B cell (primary cell): ENCODE data around the gene ANKRD44.

Experiments
- CTCF ChIP-seq: fragments of 200-600 bp; IDR thresholded peaks from one replicate; pipeline ENCODE4 v1.8.0; 2022; ENCODE audit warnings: antibody characterized with exemption, mild to moderate bottlenecking
- EZH2 ChIP-seq: IDR thresholded peaks from 2 replicates; pipeline ENCODE4 v1.6.1; 2012; ENCODE audit warnings: borderline replicate concordance, low read depth, mild to moderate bottlenecking, moderate library complexity, low read length; ENCODE audit not compliant: insufficient read depth, poor library complexity, severe bottlenecking

GRCh38 chr2:197216361-197216979 is 94.1 kb downstream of the ANKRD44 start:
- TF ChIP-seq CTCF (no peak), EZH2 (no peak)
